Activated CD8-positive, alpha-beta memory T cell treated with anti-CD3 and anti-CD28 coated beads, Interleukin-2, amount 50 U/mL, for 1 hour (primary cell): ENCODE results near the gene TMEM242.

Experiments used
- DNase-seq: peaks from one replicate; pipeline ENCODE4 v3.0.0-alpha.2; 2020; ENCODE audit errors: extremely low read depth

The TMEM242 gene

GRCh38 chr6:157270916-157271315 is 52.4 kb downstream of the TMEM242 start:
- no peak for DNase-seq

- no peak for DNase-seq
These were observed 53.0 kb downstream of the TMEM242 start for GRCh38 chr6:157270308-157270707.

- DNase-seq: no peak
These were observed 54.0 kb downstream of the TMEM242 start for GRCh38 chr6:157269261-157269794.

DNA sequence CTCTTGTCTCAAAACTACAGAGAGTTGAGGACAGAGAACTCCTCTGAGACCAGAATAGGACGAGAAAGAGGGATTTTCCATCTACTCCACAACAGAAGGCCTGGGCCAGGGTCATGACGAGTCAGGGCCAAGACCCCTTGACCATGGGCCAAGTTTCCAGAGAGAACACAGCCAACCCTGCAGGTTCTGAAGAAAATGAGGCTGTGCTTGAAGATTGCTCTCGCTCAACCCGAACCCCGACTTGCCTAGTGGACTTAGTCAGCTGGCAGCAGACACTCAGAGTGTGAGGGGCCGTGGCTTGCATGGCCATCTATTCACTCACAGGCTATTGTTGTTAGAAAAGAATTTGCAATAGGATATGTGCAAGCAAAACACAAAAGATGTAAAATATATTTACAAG is 54.5 kb downstream of the TMEM242 start:
- no peak for DNase-seq

DNA sequence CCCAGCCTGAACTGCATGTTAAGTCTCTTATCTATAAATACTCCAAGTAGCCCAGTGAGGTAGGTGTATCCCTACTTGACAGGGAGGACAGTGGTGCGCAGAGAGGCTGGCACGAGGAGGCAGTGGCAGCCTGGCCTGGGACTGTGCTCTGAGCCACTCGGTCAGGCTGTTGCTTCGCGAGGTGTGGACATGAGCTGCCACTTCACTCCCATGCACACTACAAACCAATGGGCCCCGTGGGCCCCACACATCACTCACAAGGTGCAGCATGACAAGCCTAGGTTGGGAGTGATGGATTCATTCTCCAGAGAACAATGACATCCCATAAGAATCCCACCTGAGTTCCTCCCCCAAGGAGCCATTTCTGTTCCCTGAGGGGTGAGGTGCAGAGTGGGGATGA is 54.9 kb downstream of the TMEM242 start:
- DNase-seq: no peak

DNA sequence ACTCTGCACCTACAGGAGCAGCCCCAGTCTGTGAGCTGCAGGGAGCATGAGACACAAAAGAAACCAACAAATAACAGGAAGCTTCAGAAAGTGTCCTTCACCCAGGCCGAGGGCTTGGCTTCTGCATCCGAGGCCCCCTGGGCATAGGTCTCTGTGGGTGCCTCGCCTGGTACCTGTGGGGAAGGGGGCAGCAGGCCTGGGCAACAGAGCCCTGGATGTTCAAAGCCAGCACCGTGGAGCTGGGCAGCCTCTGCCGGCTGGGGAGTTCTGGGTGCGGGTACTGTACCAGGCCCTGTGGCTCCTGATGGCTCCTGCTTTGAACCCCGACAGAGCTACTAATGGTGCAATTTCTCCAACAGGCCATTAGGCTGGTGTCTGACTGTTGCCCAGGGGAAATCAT is 55.7 kb downstream of the TMEM242 start:
- no peak for DNase-seq

DNA sequence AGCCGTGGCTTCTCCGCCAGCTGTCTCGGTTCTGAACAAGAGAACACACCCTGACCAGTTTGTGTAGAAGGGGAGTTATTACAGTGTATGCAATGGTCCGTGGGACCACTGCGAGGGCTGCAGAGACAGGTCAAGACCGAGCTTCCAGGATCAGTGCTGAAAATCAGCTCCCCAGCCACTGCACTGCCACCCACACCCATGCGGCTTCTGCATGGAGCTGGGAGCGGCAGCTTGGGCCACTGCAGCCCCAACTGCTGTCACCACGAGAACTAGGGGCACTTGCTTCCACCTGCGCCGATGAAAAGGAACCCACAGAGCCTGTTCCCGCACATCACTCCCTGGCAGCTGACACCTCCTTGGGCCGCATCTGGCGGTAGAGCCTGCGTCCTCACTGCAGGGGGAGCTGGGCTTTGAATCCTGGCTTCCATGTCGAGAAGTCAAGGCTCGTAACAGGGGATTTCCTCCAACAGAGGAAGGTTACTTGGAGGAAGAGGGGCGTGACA is 56.2 kb downstream of the TMEM242 start:
- DNase-seq: no peak

- no peak for DNase-seq
These were observed 56.8 kb downstream of the TMEM242 start for GRCh38 chr6:157266274-157267101.

DNA sequence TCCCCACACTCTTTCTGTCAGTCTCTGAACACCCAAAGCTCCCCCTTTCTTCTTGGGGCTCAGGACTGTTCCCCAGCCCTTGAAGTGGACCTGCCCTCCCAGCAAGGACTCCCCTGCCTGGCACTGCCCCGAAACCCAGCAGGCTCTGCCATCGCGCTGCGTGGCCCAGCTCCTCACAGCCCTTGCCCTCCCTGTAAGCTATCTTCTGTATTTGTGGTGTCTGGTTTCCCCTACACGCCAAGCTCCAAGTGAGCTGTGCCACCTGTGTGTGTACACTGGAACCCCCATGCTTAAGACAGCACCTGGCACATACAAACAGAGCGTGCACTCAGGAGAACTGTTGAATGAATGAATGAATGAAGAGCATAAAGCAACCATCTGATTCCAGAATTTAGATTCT is 57.7 kb downstream of the TMEM242 start:
- DNase-seq: no peak

- no peak for DNase-seq
These were observed 58.1 kb downstream of the TMEM242 start for GRCh38 chr6:157265186-157265585.

DNA sequence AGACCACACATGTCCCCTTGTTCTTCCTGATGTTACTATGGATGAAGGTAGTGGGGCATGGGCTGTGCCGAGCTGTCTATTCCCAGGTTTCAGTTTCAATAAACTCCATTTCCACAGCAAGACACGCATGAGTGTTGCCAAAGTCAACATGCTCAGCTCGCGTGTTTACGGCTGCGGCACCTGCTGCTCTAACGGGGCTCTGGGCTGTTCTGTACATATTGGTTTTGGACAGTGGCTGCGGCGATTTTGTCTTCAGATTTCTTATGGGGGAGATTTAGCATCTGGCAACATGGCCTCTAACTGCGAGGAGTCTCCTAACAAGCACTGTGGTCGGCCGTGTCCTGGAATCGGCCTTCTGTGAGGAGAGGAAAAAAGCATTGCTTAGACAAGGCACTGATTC is 58.6 kb downstream of the TMEM242 start:
- DNase-seq: no peak

DNA sequence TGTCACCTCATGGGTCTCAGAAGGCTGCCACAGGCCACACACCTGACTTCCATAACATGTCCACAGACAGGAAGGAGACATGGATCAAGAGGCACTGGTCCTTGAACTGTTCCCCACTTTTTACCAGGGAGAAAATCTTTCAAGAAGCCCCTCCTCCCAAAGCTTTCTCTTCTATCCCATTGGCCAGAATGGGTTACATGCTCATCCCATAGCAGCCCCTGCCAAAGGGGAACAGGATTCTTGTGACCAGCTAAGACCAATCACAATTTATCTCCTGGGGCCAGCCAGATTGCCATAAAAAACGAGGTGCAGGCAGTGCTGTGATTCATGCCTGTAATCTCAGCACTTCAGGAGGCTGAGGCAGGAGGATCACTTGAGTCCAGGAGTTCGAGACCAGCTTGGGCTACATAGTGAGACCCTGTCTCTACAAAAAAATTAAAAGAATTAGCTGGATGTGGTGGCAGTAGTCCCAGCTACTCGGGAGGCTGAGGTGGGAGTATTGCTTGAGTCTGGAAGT is 59.4 kb downstream of the TMEM242 start:
- no peak for DNase-seq

DNA sequence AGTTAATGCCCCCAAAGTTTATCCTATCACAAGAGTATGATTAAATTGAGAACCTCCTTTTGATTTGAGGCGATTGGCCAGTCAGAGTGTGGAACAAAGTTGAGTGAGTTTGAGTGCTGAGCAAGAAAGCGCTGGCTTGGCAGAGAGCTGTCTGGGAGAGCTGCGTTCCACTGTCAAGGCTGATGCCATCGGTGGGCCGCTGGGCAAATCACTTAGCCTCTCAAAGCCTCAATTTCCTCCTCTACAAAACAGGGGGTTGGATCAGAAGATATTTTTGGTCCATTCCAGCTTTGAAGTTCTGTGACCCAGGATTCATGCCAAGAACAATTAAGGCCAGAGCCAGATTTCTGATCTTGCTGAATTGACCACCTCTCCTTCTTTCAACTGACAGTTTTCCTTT is 60.2 kb downstream of the TMEM242 start:
- DNase-seq: no peak

DNA sequence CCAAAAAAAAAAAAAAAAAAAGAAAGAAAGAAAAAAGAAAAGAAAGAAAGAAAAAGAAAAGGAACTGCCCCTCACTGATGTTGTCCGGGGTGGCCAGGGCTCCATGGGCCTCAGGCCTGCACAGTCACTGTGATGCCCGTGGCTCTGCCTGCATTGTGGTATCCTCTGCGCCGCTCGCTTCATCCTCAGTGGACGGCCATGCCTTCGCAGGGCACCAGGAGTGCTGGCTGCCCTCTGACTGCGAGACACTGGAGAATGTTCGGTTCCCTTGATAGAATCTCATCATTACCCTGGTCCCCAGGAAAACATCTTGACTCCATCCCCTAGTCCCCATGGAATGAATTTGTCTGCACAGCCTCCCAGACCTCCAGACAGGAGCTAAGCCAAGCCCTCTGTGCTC is 61.7 kb downstream of the TMEM242 start:
- no peak for DNase-seq

DNA sequence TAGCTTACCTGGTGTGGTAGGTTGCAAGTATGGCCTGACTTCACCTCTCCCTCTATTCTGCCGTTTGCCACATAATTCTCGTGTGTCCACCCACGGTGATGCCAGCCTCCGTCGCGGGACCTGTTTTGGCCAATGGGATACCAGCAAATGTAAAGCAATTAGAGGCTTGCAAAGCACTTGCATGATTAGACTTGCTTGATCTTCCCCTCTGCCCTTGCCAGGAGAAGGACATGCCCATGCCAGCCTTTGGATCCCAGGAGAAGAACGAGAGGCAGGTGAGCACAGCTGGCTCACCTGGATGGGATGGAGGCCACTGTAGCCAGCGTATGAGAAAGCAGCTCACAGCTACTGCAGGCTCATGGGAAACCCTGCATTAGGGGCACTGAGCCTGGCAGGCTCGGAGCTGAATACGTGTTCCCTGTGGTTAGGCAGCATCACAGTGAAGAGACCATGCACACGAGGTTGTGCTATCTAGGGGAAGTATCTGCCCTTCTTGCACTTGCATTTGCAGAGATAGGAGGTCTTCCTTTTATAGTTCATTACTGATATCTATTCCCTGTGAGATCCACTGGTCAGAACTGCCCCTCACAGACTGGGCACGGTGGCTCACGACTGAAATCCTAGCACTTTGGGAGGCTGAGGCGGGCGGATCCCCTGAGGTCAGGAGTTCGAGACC is 62.4 kb downstream of the TMEM242 start:
- DNase-seq: no peak

DNA sequence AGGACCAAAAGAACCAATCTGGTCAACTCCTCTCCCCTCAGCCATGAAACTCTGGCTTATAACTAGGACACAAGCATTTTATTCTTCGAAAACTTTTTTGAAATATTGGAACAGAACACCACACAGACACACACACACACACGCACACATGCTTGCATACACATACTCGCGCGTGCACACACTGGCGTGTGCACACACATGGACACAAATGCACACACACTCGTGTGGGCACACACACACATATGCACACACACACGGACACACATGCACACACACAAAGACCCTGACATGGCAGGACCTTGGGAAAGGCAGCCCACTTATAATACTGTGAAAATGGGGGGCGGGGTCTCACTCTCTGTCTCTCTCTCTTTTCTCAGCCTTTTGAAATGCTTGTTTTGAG is 63.9 kb downstream of the TMEM242 start:
- no peak for DNase-seq

DNA sequence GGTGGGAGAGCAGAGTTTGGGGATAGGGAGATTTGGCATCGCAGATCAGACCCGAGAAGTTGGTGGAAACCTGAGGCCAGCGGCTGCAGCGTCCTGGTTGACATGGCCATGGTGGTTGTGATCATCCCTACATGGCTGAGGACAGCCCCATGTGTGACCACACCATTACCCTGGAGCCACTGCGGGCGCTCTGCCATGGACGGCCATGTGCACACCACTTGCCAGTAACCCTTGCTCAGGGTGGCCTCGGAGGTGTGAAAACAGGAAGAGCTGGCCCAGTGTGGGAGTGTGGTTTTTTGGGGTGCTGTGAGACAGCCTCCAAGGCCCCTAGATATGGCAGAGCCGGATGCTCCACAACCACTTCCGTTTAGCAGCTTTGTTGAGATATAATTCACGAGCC is 64.4 kb downstream of the TMEM242 start:
- DNase-seq: no peak

DNA sequence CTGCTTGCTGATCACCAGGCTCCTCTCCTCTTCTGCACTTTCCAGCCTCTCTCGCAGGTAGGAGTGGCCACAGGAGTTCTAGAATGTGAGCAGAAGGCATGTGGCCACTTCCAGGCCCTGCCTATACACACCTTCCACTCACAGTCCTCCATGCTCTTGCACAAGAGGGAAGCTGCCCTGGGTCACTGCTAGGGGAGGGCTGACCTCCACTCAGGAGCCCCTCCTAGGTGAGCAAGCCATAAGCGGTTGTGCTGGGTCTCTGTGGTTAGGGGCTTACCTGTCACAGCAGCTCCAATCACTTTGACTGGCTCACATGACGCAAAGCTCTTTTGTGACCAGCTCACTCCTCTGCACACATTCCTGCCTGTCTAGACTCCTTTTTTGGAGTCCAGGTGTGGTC is 68.2 kb downstream of the TMEM242 start:
- no peak for DNase-seq

DNA sequence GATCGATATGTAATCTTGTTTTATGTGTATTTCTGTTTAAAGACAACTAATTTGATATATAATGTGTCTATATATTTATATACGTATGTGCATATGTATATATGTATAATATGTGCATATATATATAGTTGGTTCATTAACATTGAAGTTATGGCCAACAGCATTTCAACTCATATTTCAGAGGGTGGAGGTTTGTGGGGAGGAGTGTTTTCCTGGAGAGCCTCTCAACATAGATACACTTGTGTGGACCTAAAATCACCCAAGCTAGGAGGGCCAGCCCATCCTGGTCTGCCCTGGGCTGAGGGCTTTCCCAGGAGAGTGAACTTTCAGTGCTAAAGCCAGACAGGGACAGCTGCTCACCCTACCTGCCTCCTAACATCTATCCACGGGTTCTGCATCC is 68.8 kb downstream of the TMEM242 start:
- DNase-seq: no peak

GRCh38 chr6:157253699-157254098 is 69.6 kb downstream of the TMEM242 start:
- DNase-seq: no peak

GRCh38 chr6:157253017-157253416 is 70.3 kb downstream of the TMEM242 start:
- DNase-seq: no peak

- DNase-seq: no peak
These were observed 71.6 kb downstream of the TMEM242 start for GRCh38 chr6:157251586-157252247.
